ENCODE measurements around the gene EGFLAM.

- TF ChIP-seq CTCF (IDR thresholded peaks at IDR 0.05) (no peak), POLR2A (IDR thresholded peaks at IDR 0.05) (no peak)
These were observed 192.8 kb downstream of the EGFLAM start for GRCh38 chr5:38451074-38451725.

All from heart left ventricle (tissue), 13 donors.